A549 (cell line): ENCODE data around the gene APOL5.

ENCODE experiments used
- CHD4 ChIP-seq: fragments of 200-600 bp; sonication (generic); IDR thresholded peaks from 2 replicates; pipeline ENCODE4 v1.6.1; 2016; ENCODE audit warnings: antibody characterized with exemption, mild to moderate bottlenecking, borderline replicate concordance
- HDAC2 ChIP-seq: fragments of 200-600 bp; sonication (generic); IDR thresholded peaks from 2 replicates; pipeline ENCODE4 v1.6.1; 2016
- HOXA7 ChIP-seq: fragments of 250-450 bp; sonication (Bioruptor Pico); IDR thresholded peaks from 2 replicates; pipeline ENCODE4 v1.5.0; 2020; ENCODE audit warnings: mild to moderate bottlenecking, moderate library complexity
- NPAS2 ChIP-seq: fragments of 250-450 bp; sonication (Bioruptor Pico); IDR thresholded peaks from 2 replicates; pipeline ENCODE4 v1.8.0; 2022; ENCODE audit warnings: mild to moderate bottlenecking, moderate library complexity, borderline replicate concordance
- RFX5 ChIP-seq: fragments of 450-650 bp; IDR thresholded peaks from 2 replicates; pipeline ENCODE4 v1.7.1; 2014; ENCODE audit warnings: antibody characterized with exemption, mild to moderate bottlenecking, moderate library complexity
- SMC3 ChIP-seq: fragments of >200 bp; sonication (Bioruptor Twin); formaldehyde crosslinking; IDR thresholded peaks from 3 replicates; pipeline ENCODE4 v1.6.1; 2018; ENCODE audit warnings: inconsistent platforms
- TF ChIP-seq, protein P1 (sequence below): fragments of 150-350 bp; IDR thresholded peaks from 2 replicates; pipeline ENCODE4 v1.6.1; 2014; ENCODE audit warnings: low read depth, mild to moderate bottlenecking, low read length
- TF ChIP-seq, protein P2 (sequence below): fragments of >200 bp; sonication (Bioruptor Twin); formaldehyde crosslinking; IDR thresholded peaks from 3 replicates; pipeline ENCODE4 v1.5.1; 2016

DNA sequence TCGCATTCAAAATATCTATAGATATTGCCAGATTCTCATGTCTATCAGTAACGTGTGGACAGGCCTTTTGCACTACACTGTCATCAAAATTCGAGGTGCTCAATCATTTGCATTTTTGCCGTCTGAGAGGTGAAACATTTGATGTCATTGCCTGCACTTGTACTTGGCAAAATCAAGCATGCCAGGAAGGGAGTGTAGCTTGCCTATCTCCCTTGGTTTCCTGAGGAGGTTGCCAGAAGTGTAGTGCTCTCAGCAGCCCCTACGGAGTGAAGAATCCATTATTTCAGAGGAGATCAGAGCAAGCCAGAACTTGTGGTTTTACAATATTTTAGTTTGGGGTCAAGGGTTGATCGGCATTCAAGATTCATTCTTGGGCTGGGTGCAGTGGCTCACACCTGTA lies 30.2 kb upstream of the APOL5 start:
- no peak for TF ChIP-seq NPAS2 (CRISPR knock-in tag)
- TF ChIP-seq HDAC2 = no peak
- TF ChIP-seq, protein P1, sequence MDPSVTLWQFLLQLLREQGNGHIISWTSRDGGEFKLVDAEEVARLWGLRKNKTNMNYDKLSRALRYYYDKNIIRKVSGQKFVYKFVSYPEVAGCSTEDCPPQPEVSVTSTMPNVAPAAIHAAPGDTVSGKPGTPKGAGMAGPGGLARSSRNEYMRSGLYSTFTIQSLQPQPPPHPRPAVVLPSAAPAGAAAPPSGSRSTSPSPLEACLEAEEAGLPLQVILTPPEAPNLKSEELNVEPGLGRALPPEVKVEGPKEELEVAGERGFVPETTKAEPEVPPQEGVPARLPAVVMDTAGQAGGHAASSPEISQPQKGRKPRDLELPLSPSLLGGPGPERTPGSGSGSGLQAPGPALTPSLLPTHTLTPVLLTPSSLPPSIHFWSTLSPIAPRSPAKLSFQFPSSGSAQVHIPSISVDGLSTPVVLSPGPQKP = no peak
- no peak for TF ChIP-seq RFX5
- TF ChIP-seq HOXA7 (CRISPR knock-in tag) = no peak
- TF ChIP-seq, protein P2, sequence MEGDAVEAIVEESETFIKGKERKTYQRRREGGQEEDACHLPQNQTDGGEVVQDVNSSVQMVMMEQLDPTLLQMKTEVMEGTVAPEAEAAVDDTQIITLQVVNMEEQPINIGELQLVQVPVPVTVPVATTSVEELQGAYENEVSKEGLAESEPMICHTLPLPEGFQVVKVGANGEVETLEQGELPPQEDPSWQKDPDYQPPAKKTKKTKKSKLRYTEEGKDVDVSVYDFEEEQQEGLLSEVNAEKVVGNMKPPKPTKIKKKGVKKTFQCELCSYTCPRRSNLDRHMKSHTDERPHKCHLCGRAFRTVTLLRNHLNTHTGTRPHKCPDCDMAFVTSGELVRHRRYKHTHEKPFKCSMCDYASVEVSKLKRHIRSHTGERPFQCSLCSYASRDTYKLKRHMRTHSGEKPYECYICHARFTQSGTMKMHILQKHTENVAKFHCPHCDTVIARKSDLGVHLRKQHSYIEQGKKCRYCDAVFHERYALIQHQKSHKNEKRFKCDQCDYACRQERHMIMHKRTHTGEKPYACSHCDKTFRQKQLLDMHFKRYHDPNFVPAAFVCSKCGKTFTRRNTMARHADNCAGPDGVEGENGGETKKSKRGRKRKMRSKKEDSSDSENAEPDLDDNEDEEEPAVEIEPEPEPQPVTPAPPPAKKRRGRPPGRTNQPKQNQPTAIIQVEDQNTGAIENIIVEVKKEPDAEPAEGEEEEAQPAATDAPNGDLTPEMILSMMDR = no peak
- TF ChIP-seq CHD4 = no peak
- TF ChIP-seq SMC3 = no peak
